ENCODE measurements around the gene ATXN10.
"Not testable (repeated sequence)": the region's sequence is repeated elsewhere in the genome, so short reads cannot be mapped to it uniquely, and the experiment has no call there.

The ATXN10 gene

GRCh38 chr22:45714390-45714789 lies 42.8 kb downstream of the ATXN10 start:
- not testable (repeated sequence) for FAIRE-seq

- no peak for FAIRE-seq
These were observed 46.2 kb downstream of the ATXN10 start for GRCh38 chr22:45717789-45718188.

- no peak for FAIRE-seq
These were observed 46.8 kb downstream of the ATXN10 start for GRCh38 chr22:45718391-45718790.

GRCh38 chr22:45720839-45721378 lies 49.3 kb downstream of the ATXN10 start:
- FAIRE-seq: no peak

GRCh38 chr22:45722006-45722405 lies 50.4 kb downstream of the ATXN10 start:
- FAIRE-seq: no peak

GRCh38 chr22:45726081-45726480 lies 54.4 kb downstream of the ATXN10 start:
- FAIRE-seq: no peak

- FAIRE-seq: no peak
These were observed 59.6 kb downstream of the ATXN10 start for GRCh38 chr22:45731041-45731797.

- FAIRE-seq: peak; percentile 54
These were observed 60.3 kb downstream of the ATXN10 start for GRCh38 chr22:45731798-45732495.

GRCh38 chr22:45735273-45735672 lies 63.6 kb downstream of the ATXN10 start:
- no peak for FAIRE-seq

GRCh38 chr22:45738206-45738605 lies 66.6 kb downstream of the ATXN10 start:
- no peak for FAIRE-seq

- FAIRE-seq: no peak
These were observed 68.6 kb downstream of the ATXN10 start for GRCh38 chr22:45740236-45740635.

GRCh38 chr22:45742866-45743450 lies 71.3 kb downstream of the ATXN10 start:
- no peak for FAIRE-seq

GRCh38 chr22:45743687-45744086 lies 72.1 kb downstream of the ATXN10 start:
- FAIRE-seq: no peak

- FAIRE-seq: no peak
These were observed 72.8 kb downstream of the ATXN10 start for GRCh38 chr22:45744442-45744841.

- no peak for FAIRE-seq
These were observed 79.0 kb downstream of the ATXN10 start for GRCh38 chr22:45750626-45751025.

GRCh38 chr22:45752036-45752435 lies 80.4 kb downstream of the ATXN10 start:
- FAIRE-seq: no peak

GRCh38 chr22:45754822-45755221 lies 83.2 kb downstream of the ATXN10 start:
- no peak for FAIRE-seq

- no peak for FAIRE-seq
These were observed 84.9 kb downstream of the ATXN10 start for GRCh38 chr22:45756558-45756957.

- FAIRE-seq: no peak
These were observed 85.4 kb downstream of the ATXN10 start for GRCh38 chr22:45757068-45757467.

GRCh38 chr22:45757936-45758335 lies 86.3 kb downstream of the ATXN10 start:
- FAIRE-seq: no peak

- FAIRE-seq: no peak
These were observed 87.0 kb downstream of the ATXN10 start for GRCh38 chr22:45758603-45759002.

GRCh38 chr22:45760682-45761081 lies 89.0 kb downstream of the ATXN10 start:
- no peak for FAIRE-seq

GRCh38 chr22:45762545-45763235 lies 91.1 kb downstream of the ATXN10 start:
- no peak for FAIRE-seq
